ENCODE measurements around the gene SDK1. TPM values are rescaled to one million over a fixed set of nuclear protein-coding genes. Genes with fewer than 3 reads are reported as not detected.

SDK1 gene
- total RNA-seq, 1 donor, result 0.43 TPM

GRCh38 chr7:3510101-3511020 lies 209.3 kb downstream of the SDK1 start:
- TF ChIP-seq CTCF (IDR thresholded peaks at IDR 0.05; ENCODE audit: insufficient read depth, low read depth, low read length), result no peak
- H3K4me3 ChIP-seq (ENCODE audit: low read depth, low read length), result no peak overlapping the region
- no peak for DNase-seq (ENCODE audit: low read depth)

- H3K4me3 ChIP-seq (ENCODE audit: low read depth, low read length), result no peak overlapping the region
- no peak for DNase-seq (ENCODE audit: low read depth)
- no peak for TF ChIP-seq CTCF (IDR thresholded peaks at IDR 0.05; ENCODE audit: insufficient read depth, low read depth, low read length)
Measured at GRCh38 chr7:3517344-3517743, 216.3 kb downstream of the SDK1 start.

- no peak for DNase-seq (ENCODE audit: low read depth)
Measured at GRCh38 chr7:3518546-3518945, 217.5 kb downstream of the SDK1 start.

GRCh38 chr7:3520206-3520605 lies 219.2 kb downstream of the SDK1 start:
- no peak for TF ChIP-seq CTCF (IDR thresholded peaks at IDR 0.05; ENCODE audit: insufficient read depth, low read depth, low read length)
- no peak overlapping the region for H3K4me3 ChIP-seq (ENCODE audit: low read depth, low read length)
- DNase-seq (ENCODE audit: low read depth), result no peak

More at GRCh38 chr7:3518546-3518945, 217.5 kb downstream of the SDK1 start:
- no peak overlapping the region for H3K4me3 ChIP-seq (ENCODE audit: low read depth, low read length)
- no peak for TF ChIP-seq CTCF (IDR thresholded peaks at IDR 0.05; ENCODE audit: insufficient read depth, low read depth, low read length)

- DNase-seq (ENCODE audit: low read depth), result no peak
- TF ChIP-seq CTCF (IDR thresholded peaks at IDR 0.05; ENCODE audit: insufficient read depth, low read depth, low read length), result no peak
- no peak overlapping the region for H3K4me3 ChIP-seq (ENCODE audit: low read depth, low read length)
Measured at GRCh38 chr7:3527496-3528124, 226.6 kb downstream of the SDK1 start.

GRCh38 chr7:3533040-3533439 lies 232.0 kb downstream of the SDK1 start:
- H3K4me3 ChIP-seq (ENCODE audit: low read depth, low read length), result no peak overlapping the region
- TF ChIP-seq CTCF (IDR thresholded peaks at IDR 0.05; ENCODE audit: insufficient read depth, low read depth, low read length), result no peak
- no peak for DNase-seq (ENCODE audit: low read depth)
